ENCODE measurements around the gene LAIR2. TPM values are rescaled to one million over a fixed set of nuclear protein-coding genes. Genes with fewer than 3 reads are reported as not detected.
A peak's percentile ranks its signal among the peaks of the same experiment; 100 is the strongest.

LAIR2 gene
- total and polyA plus RNA-seq, 2 of the 13 experiments (the other 11 are each of a cell fraction or from before 2014, with no cell fraction given), result 1.3 to 1.9 TPM

- no peak for TF ChIP-seq RARG (CRISPR knock-in tag; IDR thresholded peaks at IDR 0.05; ENCODE audit: low read depth)
- TF ChIP-seq JUNB (CRISPR knock-in tag; IDR thresholded peaks at IDR 0.05; ENCODE audit: borderline replicate concordance), result no peak
- TF ChIP-seq ETV5 (CRISPR knock-in tag; IDR thresholded peaks at IDR 0.05; ENCODE audit: borderline replicate concordance), result no peak
- TF ChIP-seq ZMAT5 (CRISPR knock-in tag; IDR thresholded peaks at IDR 0.05; ENCODE audit: borderline replicate concordance, low read depth), result no peak
- 0 out of 2 replicates have a peak, but pooled peaks have one; percentile 13 for TF ChIP-seq ZNF234 (CRISPR knock-in tag; conservative IDR thresholded peaks at IDR 0.05)
- TF ChIP-seq ZBTB14 (CRISPR knock-in tag; IDR thresholded peaks at IDR 0.05), result no peak
- TF ChIP-seq KLF11 (CRISPR knock-in tag; IDR thresholded peaks at IDR 0.05), result no peak
- no peak for TF ChIP-seq SRSF4 (IDR thresholded peaks at IDR 0.05; ENCODE audit: low read depth, low read length, poor library complexity, severe bottlenecking)
- TF ChIP-seq ARHGAP35 (CRISPR knock-in tag; IDR thresholded peaks at IDR 0.05; ENCODE audit: borderline replicate concordance), result no peak
- no peak; the same call in 1 of the 2 replicates for TF ChIP-seq SP4 (CRISPR knock-in tag; IDR thresholded peaks at IDR 0.05)
- TF ChIP-seq GPN1 (CRISPR knock-in tag; IDR thresholded peaks at IDR 0.05; ENCODE audit: borderline replicate concordance), result no peak; the same call in 1 of the 2 replicates
- TF ChIP-seq CEBPB (IDR thresholded peaks at IDR 0.05; ENCODE audit: borderline replicate concordance, low read depth, low read length), result no peak
- no peak for TF ChIP-seq ZBED4 (CRISPR knock-in tag; IDR thresholded peaks at IDR 0.05; ENCODE audit: borderline replicate concordance)
- no peak for TF ChIP-seq ZBTB1 (CRISPR knock-in tag; IDR thresholded peaks at IDR 0.05; ENCODE audit: borderline replicate concordance)
- TF ChIP-seq ZNF263 (CRISPR knock-in tag; IDR thresholded peaks at IDR 0.05), result no peak
- TF ChIP-seq PRMT3 (CRISPR knock-in tag; IDR thresholded peaks at IDR 0.05; ENCODE audit: borderline replicate concordance, low read depth), result no peak
- TF ChIP-seq TEF (CRISPR knock-in tag; IDR thresholded peaks at IDR 0.05), result no peak
- no peak for TF ChIP-seq ZNF761 (CRISPR knock-in tag; conservative IDR thresholded peaks at IDR 0.05)
- no peak for TF ChIP-seq IKZF5 (CRISPR knock-in tag; IDR thresholded peaks at IDR 0.05)
- peak; percentile 53; the same call in 1 of the 2 replicates for TF ChIP-seq HOXD1 (CRISPR knock-in tag; IDR thresholded peaks at IDR 0.05)
- TF ChIP-seq SOX13 (IDR thresholded peaks at IDR 0.05), result no peak
- no peak; a peak in 1 of 4 replicates for TF ChIP-seq SOX13 (CRISPR knock-in tag; conservative IDR thresholded peaks at IDR 0.05 in 1 of 2, IDR thresholded peaks at IDR 0.05 in 1 of 2)
These were observed 39.0 kb upstream of the LAIR2 start, which contains the start of gene LENG9 (continued) for GRCh38 chr19:54463531-54464043.
